H9 (cell line): ENCODE data around the gene PLEK. TPM values are rescaled to one million over a fixed set of nuclear protein-coding genes. Genes with fewer than 3 reads are reported as not detected.

ENCODE experiments used
- DNase-seq: peaks from one replicate; pipeline ENCODE4 v3.0.0-alpha.2; 2017
- H2AFZ ChIP-seq: one replicate; pipeline ENCODE4 v1.6.1; 2013; ENCODE audit warnings: mild to moderate bottlenecking, low read length, control low read depth, moderate library complexity
- H2AK5ac ChIP-seq: 2 replicates; pipeline ENCODE4 v1.6.1; 2013; ENCODE audit warnings: low read length, control low read depth, mixed read lengths; ENCODE audit not compliant: insufficient read length
- H2BK120ac ChIP-seq: one replicate; pipeline ENCODE4 v1.6.1; 2013; ENCODE audit warnings: low read depth, mild to moderate bottlenecking, low read length, control low read depth, inconsistent platforms; ENCODE audit not compliant: poor library complexity, severe bottlenecking
- H2BK12ac ChIP-seq: 2 replicates; pipeline ENCODE4 v1.6.1; 2013; ENCODE audit warnings: low read length, control low read depth, mixed read lengths, low read depth; ENCODE audit not compliant: insufficient read length
- H2BK15ac ChIP-seq: 2 replicates; pipeline ENCODE4 v1.6.1; 2013; ENCODE audit warnings: low read depth, low read length, control low read depth
- H2BK20ac ChIP-seq: one replicate; pipeline ENCODE4 v1.6.1; 2013; ENCODE audit warnings: low read depth, mild to moderate bottlenecking, low read length, control low read depth, inconsistent platforms; ENCODE audit not compliant: poor library complexity, severe bottlenecking
- H2BK5ac ChIP-seq: 2 replicates; pipeline ENCODE4 v1.6.1; 2013; ENCODE audit warnings: low read length, control low read depth, mixed read lengths; ENCODE audit not compliant: insufficient read length
- H3K14ac ChIP-seq: 2 replicates; pipeline ENCODE4 v1.6.1; 2013; ENCODE audit warnings: low read length, control low read depth; ENCODE audit not compliant: insufficient read depth
- H3K18ac ChIP-seq: 2 replicates; pipeline ENCODE4 v1.6.1; 2013; ENCODE audit warnings: low read depth, mild to moderate bottlenecking, mixed read lengths, low read length, control low read depth; ENCODE audit not compliant: insufficient read length
- H3K23ac ChIP-seq: 2 replicates; pipeline ENCODE4 v1.6.1; 2013; ENCODE audit warnings: low read length, control low read depth, mixed read lengths, low read depth; ENCODE audit not compliant: insufficient read length
- H3K23me2 ChIP-seq: 2 replicates; pipeline ENCODE4 v1.6.1; 2013; ENCODE audit warnings: low read depth, mild to moderate bottlenecking, mixed read lengths, low read length, control low read depth; ENCODE audit not compliant: insufficient read length, poor library complexity, severe bottlenecking
- H3K27ac ChIP-seq: 2 replicates; pipeline ENCODE4 v1.5.1; 2013; ENCODE audit warnings: low read length, control low read depth, mixed read lengths, low read depth; ENCODE audit not compliant: insufficient read length
- H3K27me3 ChIP-seq: 2 replicates; pipeline ENCODE4 v1.6.1; 2013; ENCODE audit warnings: low read length, control low read depth, inconsistent platforms; ENCODE audit not compliant: insufficient read depth
- H3K4ac ChIP-seq: 2 replicates; pipeline ENCODE4 v1.6.1; 2013; ENCODE audit warnings: low read depth, mild to moderate bottlenecking, control low read depth, inconsistent platforms, low read length, moderate library complexity
- H3K4me1 ChIP-seq: 2 replicates; pipeline ENCODE4 v1.6.1; 2013; ENCODE audit warnings: low read length, control low read depth, inconsistent platforms; ENCODE audit not compliant: insufficient read depth
- H3K4me2 ChIP-seq: 2 replicates; pipeline ENCODE4 v1.6.1; 2013; ENCODE audit warnings: low read length, control low read depth, mixed read lengths; ENCODE audit not compliant: insufficient read length, insufficient read depth
- H3K56ac ChIP-seq: 2 replicates; pipeline ENCODE4 v1.6.1; 2013; ENCODE audit warnings: low read depth, mild to moderate bottlenecking, mixed read lengths, low read length, control low read depth; ENCODE audit not compliant: insufficient read length
- H3K79me1 ChIP-seq: 2 replicates; pipeline ENCODE4 v1.6.1; 2013; ENCODE audit warnings: low read depth, mild to moderate bottlenecking, moderate library complexity, low read length, control low read depth, inconsistent platforms; ENCODE audit not compliant: insufficient read depth, poor library complexity, severe bottlenecking
- H3K79me2 ChIP-seq: 2 replicates; pipeline ENCODE4 v1.6.1; 2013; ENCODE audit warnings: low read length, control low read depth, inconsistent platforms; ENCODE audit not compliant: insufficient read depth
- H3K9ac ChIP-seq: 2 replicates; pipeline ENCODE4 v1.6.1; 2013; ENCODE audit warnings: low read length, control low read depth, mixed read lengths; ENCODE audit not compliant: insufficient read length; ENCODE audit errors: extremely low read depth
- H3K9me3 ChIP-seq: one replicate; pipeline ENCODE4 v1.6.1; 2013; ENCODE audit warnings: low read depth, low read length, inconsistent platforms; ENCODE audit not compliant: control insufficient read depth
- H3T11ph ChIP-seq: one replicate; pipeline ENCODE4 v1.6.1; 2013; ENCODE audit warnings: mild to moderate bottlenecking, low read length, control low read depth, inconsistent platforms
- H4K20me1 ChIP-seq: one replicate; pipeline ENCODE4 v1.6.1; 2013; ENCODE audit not compliant: control insufficient read depth, insufficient read length, insufficient read depth
- H4K5ac ChIP-seq: 2 replicates; pipeline ENCODE4 v1.6.1; 2013; ENCODE audit warnings: low read depth, mild to moderate bottlenecking, mixed read lengths, low read length, control low read depth; ENCODE audit not compliant: insufficient read length
- H4K8ac ChIP-seq: replicated peaks from 2 replicates; pipeline ENCODE4 v1.6.1; 2013; ENCODE audit warnings: low read length, control low read depth, mixed read lengths, low read depth; ENCODE audit not compliant: insufficient read length
- H4K91ac ChIP-seq: 2 replicates; pipeline ENCODE4 v1.6.1; 2013; ENCODE audit warnings: low read depth, mild to moderate bottlenecking, moderate library complexity, mixed read lengths, low read length, control low read depth; ENCODE audit not compliant: insufficient read length
- H3K27ac Mint-ChIP-seq, 3 experiments: 2 replicates in 2 of 3; 3 replicates in 1 of 3; pipeline ENCODE4 v1.8.0; 2020 to 2021; ENCODE audit warnings: mixed read lengths in 3 of 3, mild to moderate bottlenecking in 1 of 3, moderate library complexity in 1 of 3
- H3K27me3 Mint-ChIP-seq: 2 replicates; pipeline ENCODE4 v1.8.0; 2021; ENCODE audit warnings: low read depth, mild to moderate bottlenecking, moderate library complexity, mixed read lengths
- H3K36me3 Mint-ChIP-seq, 3 experiments: 2 replicates in 2 of 3; 3 replicates in 1 of 3; pipeline ENCODE4 v1.8.0; 2020 to 2021; ENCODE audit warnings: low read depth in 3 of 3, mixed read lengths in 3 of 3; ENCODE audit not compliant: insufficient read depth in 1 of 3
- H3K4me1 Mint-ChIP-seq, 2 experiments: 2 replicates each; pipeline ENCODE4 v1.8.0; 2020; ENCODE audit warnings: mixed read lengths in 2 of 2
- H3K4me3 Mint-ChIP-seq, 2 experiments: 2 replicates in 1 of 2; 3 replicates in 1 of 2; pipeline ENCODE4 v1.8.0; 2020 to 2021; ENCODE audit warnings: mild to moderate bottlenecking in 2 of 2, mixed read lengths in 2 of 2, moderate library complexity in 1 of 2
- H3K9me3 Mint-ChIP-seq, 2 experiments: 2 replicates in 1 of 2; 3 replicates in 1 of 2; pipeline ENCODE4 v1.8.0; 2020; ENCODE audit warnings: mild to moderate bottlenecking in 2 of 2, mixed read lengths in 2 of 2, moderate library complexity in 1 of 2
- WGBS: extraction: QIAGEN DNeasy Blood & Tissue Kit; methylation state at CpG from one replicate; pipeline ENCODE4 v1.1.7; 2013; ENCODE audit warnings: missing lambda C conversion rate, low lambda C conversion rate, mixed read lengths; ENCODE audit not compliant: insufficient read length; ENCODE audit errors: extremely low coverage; 5-methylcytosine and 5-hydroxymethylcytosine counted together
- total RNA-seq: library from RNA; stranded (reverse); gene quantifications from 2 replicates; pipeline ENCODE4 v1.2.1, GENCODE V29; 2021
- TF ChIP-seq, protein P1 (sequence below): fragments of 200-600 bp; sonication (generic); conservative IDR thresholded peaks from 3 replicates; pipeline ENCODE4 v1.8.0; 2021; ENCODE audit warnings: antibody characterized with exemption, mild to moderate bottlenecking

The PLEK gene
- total RNA-seq, 1 experiment from 2014 or later, result not detected

DNA sequence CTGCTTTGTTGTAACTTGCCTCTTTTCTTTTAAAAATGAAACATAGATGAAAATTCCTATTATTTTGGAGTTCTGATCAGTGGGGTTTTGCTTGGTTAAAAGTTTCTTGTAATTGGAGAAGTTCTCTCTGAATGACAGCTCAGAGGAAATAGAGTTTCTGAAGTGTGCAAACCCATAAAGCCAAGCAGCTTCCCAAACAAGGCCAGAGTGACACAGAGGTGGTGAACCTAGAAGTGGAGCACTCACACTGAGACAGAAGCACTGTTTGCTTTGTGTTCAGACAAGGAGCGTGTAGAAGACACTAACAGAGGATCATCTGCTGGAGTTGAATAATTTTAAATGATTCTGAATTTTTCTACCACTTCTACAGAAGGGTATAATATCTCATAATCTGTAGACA is 52.8 kb downstream of the PLEK start:
- WGBS, result no CpG with 5 or more reads among the region's 1 CpG
- H3K27ac Mint-ChIP-seq, result no peak overlapping the region

More for the DNA sequence above, 52.8 kb downstream of the PLEK start:
- H3K23me2 ChIP-seq, result no peaks in the 10 kb centered on the region
- no peak overlapping the region for H3K27ac ChIP-seq
- no peaks in the 10 kb centered on the region for H3K79me1 ChIP-seq
- no peak overlapping the region for H3K56ac ChIP-seq
- no peak overlapping the region for H2BK5ac ChIP-seq
- no peak overlapping the region for H3K14ac ChIP-seq
- H4K8ac ChIP-seq, result no peak overlapping the region
- no peaks in the 10 kb centered on the region for H3K27me3 ChIP-seq
- DNase-seq, result no peak
- Mint-ChIP-seq H3K36me3 (no peaks in the 10 kb centered on the region; a peak in 1 of 7 replicates), H3K27me3 (no peaks in the 10 kb centered on the region), H3K9me3 (no peaks in the 10 kb centered on the region), H3K4me3 (no peak overlapping the region), H3K4me1 (peaks cover 28 to 33% of the 10 kb centered on the region in 2 experiments)
- no peaks in the 10 kb centered on the region for H3K9me3 ChIP-seq
- H2BK20ac ChIP-seq, result no peak overlapping the region
- H4K20me1 ChIP-seq, result no peaks in the 10 kb centered on the region
- H2AFZ ChIP-seq, result no peak overlapping the region
- H3K4me2 ChIP-seq, result no peak overlapping the region
- H2BK12ac ChIP-seq, result no peak overlapping the region
- H3K9ac ChIP-seq, result no peak overlapping the region
- TF ChIP-seq, protein P1, sequence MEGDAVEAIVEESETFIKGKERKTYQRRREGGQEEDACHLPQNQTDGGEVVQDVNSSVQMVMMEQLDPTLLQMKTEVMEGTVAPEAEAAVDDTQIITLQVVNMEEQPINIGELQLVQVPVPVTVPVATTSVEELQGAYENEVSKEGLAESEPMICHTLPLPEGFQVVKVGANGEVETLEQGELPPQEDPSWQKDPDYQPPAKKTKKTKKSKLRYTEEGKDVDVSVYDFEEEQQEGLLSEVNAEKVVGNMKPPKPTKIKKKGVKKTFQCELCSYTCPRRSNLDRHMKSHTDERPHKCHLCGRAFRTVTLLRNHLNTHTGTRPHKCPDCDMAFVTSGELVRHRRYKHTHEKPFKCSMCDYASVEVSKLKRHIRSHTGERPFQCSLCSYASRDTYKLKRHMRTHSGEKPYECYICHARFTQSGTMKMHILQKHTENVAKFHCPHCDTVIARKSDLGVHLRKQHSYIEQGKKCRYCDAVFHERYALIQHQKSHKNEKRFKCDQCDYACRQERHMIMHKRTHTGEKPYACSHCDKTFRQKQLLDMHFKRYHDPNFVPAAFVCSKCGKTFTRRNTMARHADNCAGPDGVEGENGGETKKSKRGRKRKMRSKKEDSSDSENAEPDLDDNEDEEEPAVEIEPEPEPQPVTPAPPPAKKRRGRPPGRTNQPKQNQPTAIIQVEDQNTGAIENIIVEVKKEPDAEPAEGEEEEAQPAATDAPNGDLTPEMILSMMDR, result no peak
- H3K4ac ChIP-seq, result no peak overlapping the region
- H3K23ac ChIP-seq, result no peak overlapping the region
- H3K79me2 ChIP-seq, result no peaks in the 10 kb centered on the region
- H2AK5ac ChIP-seq, result no peak overlapping the region
- no peak overlapping the region for H4K5ac ChIP-seq
- peaks cover 3% of the 10 kb centered on the region; the same call in 1 of the 2 replicates for H3K4me1 ChIP-seq
- no peak overlapping the region for H3T11ph ChIP-seq
- H2BK15ac ChIP-seq, result no peak overlapping the region
- no peak overlapping the region for H2BK120ac ChIP-seq
- no peak overlapping the region for H3K18ac ChIP-seq
- H4K91ac ChIP-seq, result no peak overlapping the region
